ENCODE measurements around the gene DCTN2.
"Not testable (repeated sequence)": the region's sequence is repeated elsewhere in the genome, so short reads cannot be mapped to it uniquely, and the experiment has no call there.

Gene DCTN2

DNA sequence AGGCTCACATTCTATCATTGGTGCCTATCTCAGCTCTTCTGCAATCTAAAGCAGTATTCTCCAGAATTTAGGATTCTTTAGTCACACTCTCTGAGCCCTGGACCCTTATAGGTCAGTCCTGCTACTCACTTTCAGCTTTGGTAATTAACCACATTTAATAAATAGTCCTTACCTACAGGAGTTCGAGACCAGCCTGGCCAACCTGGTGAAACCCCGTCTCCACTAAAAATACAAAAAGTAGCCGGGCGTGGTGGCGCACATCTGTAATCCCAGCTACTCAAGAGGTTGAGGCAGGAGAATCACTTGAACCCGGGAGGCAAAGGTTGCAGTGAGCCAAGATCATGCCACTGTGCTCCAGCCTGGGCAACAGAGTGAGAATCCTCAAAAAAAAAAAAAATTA, 33.3 kb downstream of the DCTN2 start:
- DNase-seq, result not testable (repeated sequence)

DNA sequence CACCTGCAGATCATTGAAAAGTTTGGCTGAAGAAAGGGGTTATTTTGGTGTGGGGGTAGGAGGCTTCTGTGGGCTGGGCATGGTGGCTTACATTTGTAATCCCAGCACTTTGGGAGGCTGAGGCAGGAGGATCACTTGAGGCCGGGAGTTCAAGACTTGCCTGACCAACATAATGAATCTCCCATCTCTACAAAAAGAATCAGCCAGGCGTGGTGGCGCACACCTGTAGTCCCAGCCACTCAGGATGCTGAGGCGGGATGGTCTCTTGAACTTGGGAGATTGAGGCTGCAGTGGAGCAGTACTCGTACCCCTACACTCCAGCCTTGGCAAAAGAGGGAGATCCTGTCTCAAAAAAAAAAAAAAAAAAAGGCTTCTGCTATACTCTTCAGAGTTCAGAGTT, 33.7 kb downstream of the DCTN2 start:
- no peak for DNase-seq

DNA sequence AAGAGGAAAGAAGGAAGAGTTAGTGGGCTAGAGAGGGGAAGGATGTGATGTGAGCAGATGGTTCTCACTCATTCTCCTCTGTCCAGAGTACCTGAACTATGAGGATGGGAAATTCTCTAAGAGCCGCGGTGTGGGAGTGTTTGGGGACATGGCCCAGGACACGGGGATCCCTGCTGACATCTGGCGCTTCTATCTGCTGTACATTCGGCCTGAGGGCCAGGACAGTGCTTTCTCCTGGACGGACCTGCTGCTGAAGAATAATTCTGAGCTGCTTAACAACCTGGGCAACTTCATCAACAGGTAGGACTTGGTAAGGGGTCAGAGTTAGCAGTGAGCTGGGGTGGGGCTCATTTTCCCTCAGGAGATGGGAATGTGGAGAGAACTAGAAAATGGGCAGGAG, 34.3 kb downstream of the DCTN2 start:
- DNase-seq, result no peak

GRCh38 chr12:57511588-57512325, 35.2 kb downstream of the DCTN2 start:
- no peak for DNase-seq

DNA sequence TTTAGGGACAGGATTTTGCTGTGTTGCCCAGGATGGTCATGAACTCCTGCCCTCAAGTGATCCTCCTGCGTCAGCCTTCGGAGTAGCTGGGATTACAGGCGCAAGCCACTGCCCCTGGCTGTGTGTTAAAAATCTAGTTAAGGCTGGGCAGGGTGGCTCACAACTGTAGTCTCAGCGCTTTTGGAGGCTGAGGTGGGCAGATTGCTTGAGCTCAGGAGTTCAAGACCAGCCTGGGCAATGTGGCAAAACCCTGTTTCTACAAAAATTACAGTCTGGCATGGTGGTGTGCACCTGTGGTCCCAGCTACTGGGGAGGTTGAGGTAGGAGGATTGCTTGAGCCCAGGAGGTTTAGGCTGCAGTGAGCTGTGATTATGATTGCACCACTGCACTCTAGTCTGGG, 35.8 kb downstream of the DCTN2 start:
- DNase-seq, result no peak

DNA sequence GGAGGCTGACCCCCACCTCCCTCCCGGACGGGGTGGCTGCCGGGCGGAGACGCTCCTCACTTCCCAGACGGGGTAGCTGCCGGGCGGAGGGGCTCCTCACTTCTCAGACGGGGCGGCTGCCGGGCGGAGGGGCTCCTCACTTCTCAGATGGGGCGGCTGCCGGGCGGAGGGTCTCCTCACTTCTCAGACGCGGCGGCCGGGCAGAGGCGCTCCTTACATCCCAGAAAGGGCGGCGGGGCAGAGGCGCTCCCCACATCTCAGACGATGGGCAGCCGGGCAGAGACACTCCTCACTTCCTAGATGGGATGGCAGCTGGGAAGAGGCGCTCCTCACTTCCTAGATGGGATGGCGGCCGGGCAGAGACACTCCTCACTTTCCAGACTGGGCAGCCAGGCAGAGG, 39.2 kb downstream of the DCTN2 start:
- not testable (repeated sequence) for DNase-seq

DNA sequence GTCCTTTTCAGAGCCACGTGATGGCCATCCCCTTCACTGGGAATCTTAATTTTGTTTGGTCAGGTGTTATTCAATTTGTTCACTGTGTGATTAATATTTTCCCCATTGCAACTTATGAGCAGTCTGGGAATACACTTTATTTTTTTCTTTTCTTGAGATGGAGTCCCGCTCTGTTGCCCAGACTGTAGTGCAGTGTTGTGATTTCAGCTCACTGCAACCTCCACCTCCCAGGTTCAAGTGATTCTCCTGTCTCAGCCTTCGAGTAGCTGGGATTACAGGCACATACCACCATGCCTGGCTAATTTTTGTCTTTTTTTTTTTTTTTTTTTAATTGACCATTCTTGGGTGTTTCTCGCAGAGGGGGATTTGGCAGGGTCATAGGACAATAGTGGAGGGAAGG, 40.5 kb downstream of the DCTN2 start:
- not testable (repeated sequence) for DNase-seq

DNA sequence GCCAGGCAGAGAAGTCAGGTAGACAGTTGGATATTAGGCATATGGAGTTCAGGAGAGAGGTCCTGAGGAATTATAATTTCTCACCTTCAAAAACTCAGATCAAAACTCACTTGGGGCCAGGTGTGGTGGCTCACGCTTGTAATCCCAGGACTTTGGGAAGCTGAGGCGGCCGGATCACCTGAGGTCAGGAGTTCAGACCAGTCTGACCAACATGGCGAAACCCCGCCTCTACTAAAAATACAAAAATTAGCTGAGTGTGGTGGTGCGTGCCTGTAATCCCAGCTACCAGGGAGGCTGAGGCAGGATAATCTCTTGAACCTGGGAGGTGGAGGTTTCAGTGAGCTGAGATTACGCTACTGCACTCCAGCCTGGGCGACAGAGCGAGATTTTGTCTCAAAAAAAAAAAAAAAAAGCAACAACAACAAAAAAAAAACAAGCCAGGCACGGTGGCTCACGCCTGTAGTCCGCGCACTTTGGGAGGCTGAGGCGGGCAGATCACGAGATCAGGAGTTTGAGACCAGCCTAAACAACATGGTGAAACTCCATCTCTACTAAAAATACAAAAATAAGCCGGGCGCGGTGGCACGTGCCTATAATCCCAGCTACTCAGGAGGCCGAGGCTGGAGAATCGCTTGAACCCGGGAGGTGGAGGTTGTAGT, 44.6 kb downstream of the DCTN2 start:
- not testable (repeated sequence) for DNase-seq

GRCh38 chr12:57500213-57500612, 46.8 kb downstream of the DCTN2 start:
- no peak for DNase-seq

DNA sequence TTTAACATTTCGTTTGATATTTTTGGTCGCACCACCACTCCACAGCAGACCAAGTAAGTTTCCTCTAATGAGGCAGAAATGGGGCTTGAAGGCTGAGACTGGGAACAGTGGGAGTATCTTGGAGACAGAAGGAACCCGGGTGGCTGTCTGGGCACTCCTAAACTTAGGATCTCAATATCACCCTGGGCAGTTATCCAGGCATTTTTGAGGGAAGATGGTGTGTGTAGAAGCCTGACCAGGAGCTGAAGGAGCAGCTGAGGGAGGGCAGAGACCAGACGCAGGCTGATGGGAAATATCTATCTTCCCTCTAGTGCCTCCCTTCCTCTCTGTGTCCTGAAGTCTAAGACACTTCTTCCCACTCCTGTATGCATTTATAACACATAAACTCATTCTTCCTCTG, 48.4 kb downstream of the DCTN2 start:
- DNase-seq, result no peak

DNA sequence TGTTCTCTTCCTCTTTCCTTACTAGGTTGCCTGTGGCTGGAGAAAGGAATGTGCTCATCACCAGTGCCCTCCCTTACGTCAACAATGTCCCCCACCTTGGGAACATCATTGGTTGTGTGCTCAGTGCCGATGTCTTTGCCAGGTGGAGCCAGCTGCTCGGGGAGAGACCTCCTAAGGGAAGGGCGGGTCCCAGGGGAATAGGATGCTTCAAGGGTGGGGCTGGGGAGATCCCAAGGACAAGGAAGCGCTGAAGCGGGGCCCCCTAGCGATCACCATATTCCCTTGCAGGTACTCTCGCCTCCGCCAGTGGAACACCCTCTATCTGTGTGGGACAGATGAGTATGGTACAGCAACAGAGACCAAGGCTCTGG, 48.9 kb downstream of the DCTN2 start:
- no peak for DNase-seq

DNA sequence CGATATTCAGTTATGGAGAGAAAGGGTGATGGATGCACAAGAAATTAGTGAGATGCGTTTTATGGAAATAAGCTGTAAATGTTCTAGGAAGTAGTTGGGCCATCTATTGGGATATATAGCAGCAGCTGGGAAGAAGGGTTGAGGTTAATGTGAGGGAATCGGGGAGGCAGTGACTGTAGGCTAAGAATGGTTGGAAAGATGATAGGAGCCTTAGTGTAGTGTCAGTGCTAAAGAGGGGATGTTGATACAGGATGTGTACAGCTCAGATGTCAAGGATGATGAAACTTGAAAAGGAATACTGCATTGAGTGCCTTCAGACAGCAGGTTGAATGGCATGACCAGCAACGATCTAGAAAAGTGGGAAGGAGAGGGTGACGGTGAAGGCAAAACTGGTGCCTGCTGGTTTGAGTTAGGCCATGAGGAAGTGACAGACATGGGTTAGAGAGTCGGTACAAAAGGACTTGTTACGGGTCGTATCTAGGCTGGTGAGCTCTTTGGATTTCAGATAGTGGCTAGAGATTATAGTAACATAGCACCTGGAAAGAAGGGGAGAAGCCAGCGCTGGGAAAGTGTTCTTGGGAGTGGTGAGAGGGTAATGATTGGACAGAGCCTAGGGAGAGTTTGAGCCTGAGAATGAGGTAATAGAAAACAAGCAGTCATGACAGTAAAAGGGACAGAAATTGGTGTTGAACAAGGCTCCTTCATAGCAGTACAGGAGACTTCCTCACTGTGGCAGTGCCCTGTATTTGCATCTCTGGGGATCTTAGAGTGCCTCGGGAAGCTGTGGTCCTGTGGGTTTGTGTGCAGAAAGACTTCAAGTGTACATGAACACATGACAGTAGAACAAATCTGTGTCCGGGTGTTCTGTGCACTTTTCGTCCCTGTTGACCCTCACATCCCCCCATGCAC, 49.5 kb downstream of the DCTN2 start:
- DNase-seq, result no peak

DNA sequence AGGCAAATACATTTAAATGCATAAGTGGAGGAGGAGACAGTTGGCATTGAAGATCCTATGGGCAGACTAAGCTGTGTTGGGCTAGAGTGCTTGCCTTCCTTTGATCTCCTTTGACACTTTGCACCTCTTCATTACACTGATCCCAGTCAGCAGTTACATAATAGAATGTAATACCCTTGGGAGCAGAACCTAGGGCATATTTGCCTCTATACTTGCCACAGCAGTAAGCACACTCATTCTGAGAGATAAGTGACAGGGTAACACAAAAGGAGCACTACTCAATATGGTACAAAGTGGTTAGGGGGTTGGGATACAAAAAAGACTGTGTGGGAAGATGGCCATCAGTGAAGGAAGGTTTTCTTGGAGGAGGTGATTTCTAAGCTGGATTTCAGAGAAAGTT, 50.2 kb downstream of the DCTN2 start:
- no peak for DNase-seq

DNA sequence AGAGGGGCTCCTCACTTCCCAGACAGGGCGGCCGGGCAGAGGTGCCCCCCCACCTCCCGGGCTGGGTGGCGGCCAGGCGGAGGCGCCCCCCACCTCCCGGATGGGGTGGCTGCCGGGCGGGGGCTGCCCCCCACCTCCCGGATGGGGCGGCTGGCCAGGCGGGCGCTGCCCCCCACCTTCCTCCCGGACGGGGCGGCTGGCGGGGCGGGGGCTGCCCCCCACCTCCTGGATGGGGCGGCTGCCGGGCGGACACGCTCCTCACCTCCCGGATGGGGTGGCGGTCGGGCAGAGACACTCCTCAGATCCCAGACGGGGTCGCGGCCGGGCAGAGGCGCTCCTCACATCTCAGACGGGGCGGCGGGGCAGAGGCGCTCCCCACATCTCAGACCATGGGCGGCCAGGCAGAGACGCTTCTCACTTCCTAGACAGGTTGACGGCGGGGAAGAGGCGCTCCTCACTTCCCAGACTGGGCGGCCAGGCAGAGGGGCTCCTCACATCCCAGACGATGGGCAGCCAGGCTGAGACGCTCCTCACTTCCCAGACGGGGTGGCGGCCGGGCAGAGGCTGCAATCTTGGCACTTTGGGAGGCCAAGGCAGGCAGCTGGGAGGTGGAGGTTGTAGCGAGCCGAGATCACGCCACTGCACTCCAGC, 51.8 kb downstream of the DCTN2 start:
- not testable (repeated sequence) for DNase-seq

DNA sequence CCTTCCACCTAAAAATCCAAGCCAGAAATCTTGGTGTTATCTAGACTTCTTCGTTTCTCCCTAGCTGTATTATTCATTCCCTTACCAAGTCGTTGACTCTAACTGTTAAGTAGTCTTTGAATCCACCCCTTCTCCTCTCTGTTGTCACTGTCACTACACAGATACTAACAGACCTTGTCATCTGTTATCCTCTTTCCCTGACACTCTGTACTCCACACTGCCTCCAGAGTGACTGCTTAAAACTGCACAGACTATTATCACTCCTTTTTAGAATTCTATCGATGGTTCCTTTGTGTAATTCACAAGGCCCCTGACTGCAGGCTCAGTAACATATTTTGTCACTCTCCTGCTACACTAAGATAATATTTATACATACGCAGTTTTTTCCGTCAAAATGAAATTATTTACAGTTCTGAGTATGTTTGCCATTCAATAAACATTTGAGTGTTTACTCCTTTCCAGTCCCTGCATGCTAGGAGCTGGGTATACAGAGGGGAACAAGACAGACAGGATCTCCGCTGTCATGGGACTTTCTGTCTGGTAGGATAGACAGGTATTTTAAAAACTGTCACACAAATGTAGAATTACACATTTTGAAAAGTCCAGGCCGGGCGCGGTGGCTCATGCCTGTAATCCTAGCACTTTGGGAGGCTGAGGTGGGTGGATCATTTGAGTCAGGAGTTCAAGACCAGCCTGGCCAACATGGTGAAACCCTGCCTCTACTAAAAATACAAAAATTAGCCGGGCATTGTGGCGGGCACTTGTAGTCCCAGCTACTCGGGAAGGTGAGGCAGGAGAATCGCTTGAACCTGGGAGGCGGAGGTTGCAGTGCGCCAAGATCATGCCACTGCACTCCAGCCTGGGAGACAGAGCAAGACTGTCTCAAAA, 55.4 kb downstream of the DCTN2 start:
- DNase-seq, result no peak

DNA sequence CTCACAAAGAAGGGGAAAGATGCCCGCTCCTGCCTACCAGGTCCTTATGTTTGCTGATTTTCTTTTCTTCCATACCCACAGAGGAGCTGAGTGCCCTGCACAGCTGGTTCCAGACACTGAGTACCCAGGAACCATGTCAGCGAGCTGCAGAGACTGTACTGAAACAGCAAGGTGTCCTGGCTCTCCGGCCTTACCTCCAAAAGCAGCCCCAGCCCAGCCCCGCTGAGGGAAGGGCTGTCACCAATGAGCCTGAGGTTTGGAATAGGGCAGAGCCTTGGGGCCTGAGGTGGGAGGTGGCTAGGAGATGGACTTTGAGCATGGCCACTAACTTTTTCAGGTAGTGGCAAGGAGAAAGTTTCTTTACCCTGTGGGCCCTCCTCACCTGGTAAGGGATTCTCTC, 56.9 kb downstream of the DCTN2 start:
- no peak for DNase-seq

- DNase-seq, result no peak
Observed at GRCh38 chr12:57489157-57489641, 57.8 kb downstream of the DCTN2 start.

DNA sequence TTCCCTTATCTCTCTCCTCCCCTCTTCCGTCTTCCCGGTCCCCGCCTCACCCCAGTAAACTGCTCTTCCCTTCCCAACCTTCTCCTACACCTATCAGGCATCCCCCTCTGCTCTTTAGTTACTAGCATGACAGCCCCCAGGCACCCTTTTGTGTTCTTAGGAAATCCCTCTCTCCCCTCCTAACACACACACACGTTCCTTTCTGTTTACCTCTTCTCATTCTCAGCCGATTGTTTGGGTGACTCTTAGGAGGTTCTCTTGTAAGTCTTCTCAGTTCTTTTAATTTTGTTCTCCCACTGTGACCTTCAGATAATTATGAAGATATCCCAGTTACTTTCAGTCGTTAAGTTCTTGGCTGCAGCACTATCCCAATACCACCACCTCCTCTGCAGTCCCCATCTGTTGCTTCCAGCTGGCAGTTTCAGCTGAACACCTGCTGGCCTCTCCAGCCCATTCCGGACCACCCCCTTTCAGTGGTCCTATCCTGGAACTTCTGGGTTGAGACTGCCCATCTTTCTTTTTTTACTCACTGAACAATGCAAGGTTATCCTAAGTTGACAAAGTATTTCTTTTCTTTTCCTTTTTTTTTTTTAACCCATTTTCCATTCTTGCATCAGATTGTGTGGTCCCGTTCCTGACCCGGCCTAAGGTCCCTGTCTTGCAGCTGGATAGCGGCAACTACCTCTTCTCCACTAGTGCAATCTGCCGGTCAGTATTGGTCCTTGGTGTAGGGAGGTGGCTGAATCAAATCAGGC, 58.4 kb downstream of the DCTN2 start:
- DNase-seq, result no peak

GRCh38 chr12:57487597-57488401, 59.2 kb downstream of the DCTN2 start, which contains the start of gene MARS1:
MARS1 (plus strand) TSS chr12:57488068; CDS start chr12:57488091, 23 bp downstream.
- peak; percentile 93 for DNase-seq

- no peak for DNase-seq
Observed at GRCh38 chr12:57487055-57487596, 59.9 kb downstream of the DCTN2 start.
